PC-9 (cell line): ENCODE data around the gene CADM1.

ENCODE experiments used
- CTCF ChIP-seq: fragments of 200-600 bp; sonication (generic); conservative IDR thresholded peaks from 2 replicates; pipeline ENCODE4 v1.6.1; 2017; ENCODE audit warnings: mixed run types, antibody characterized with exemption, mild to moderate bottlenecking, moderate library complexity
- EZH2 ChIP-seq: fragments of 200-600 bp; sonication (generic); IDR thresholded peaks from 2 replicates; pipeline ENCODE4 v1.8.0; 2017; ENCODE audit warnings: antibody characterized with exemption, low read depth

- TF ChIP-seq CTCF = no peak
- TF ChIP-seq EZH2 = no peak
These were observed 141.2 kb downstream of the CADM1 start for GRCh38 chr11:115362997-115363396.
